ENCODE data around the gene C1QTNF12.
A peak's percentile ranks its signal among the peaks of the same experiment; 100 is the strongest.

C1QTNF12 gene, protein sequence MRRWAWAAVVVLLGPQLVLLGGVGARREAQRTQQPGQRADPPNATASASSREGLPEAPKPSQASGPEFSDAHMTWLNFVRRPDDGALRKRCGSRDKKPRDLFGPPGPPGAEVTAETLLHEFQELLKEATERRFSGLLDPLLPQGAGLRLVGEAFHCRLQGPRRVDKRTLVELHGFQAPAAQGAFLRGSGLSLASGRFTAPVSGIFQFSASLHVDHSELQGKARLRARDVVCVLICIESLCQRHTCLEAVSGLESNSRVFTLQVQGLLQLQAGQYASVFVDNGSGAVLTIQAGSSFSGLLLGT

GRCh38 chr1:1246577-1247340, at the start of gene C1QTNF12:
C1QTNF12 (minus strand) TSS chr1:1246722; CDS start chr1:1246690, 32 bp downstream.
- DNase-seq (ENCODE audit: low read depth in 2 of 2): no peak

DNA sequence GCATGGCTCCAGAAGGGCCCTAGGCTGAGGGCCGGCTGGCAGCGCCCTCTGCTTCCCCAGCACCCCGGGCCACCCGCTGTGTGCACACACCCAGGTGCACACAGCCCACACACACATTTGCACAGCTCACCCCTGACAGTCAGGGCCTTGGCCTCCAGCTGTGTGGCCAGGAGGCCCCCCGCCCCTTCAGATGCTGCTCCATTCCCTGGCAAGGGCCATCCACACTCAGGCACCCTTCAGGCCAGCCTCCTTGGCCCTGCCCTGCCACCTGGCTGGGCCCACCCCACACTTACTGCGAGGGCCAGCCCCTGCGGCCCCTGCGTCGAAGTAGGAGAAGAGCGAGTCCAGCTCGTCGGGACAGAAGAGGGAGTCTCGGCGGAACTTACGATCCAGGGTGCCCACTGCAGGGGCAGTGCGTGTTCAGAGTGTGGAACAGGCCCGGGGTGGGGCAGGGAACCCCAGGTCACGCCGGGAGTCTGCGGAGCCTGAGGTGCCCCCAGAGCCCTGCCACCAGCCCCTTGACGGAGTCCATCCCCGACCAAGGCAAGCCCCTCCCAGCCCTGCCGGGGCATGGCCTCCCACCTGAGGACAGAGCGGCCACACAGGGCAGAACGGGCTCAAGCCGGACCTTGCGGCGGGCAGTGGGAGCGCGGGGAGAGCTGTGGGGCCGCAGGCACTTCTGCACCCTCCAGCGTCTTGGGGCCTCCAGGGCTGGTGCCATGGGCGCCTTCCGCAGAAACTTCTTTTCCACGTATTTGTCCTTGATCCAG, 48.8 kb upstream of the C1QTNF12 start:
- no peak for DNase-seq (ENCODE audit: low read depth in 2 of 2)

GRCh38 chr1:1294250-1294890, 47.8 kb upstream of the C1QTNF12 start:
- DNase-seq (ENCODE audit: low read depth in 2 of 2): no peak

DNA sequence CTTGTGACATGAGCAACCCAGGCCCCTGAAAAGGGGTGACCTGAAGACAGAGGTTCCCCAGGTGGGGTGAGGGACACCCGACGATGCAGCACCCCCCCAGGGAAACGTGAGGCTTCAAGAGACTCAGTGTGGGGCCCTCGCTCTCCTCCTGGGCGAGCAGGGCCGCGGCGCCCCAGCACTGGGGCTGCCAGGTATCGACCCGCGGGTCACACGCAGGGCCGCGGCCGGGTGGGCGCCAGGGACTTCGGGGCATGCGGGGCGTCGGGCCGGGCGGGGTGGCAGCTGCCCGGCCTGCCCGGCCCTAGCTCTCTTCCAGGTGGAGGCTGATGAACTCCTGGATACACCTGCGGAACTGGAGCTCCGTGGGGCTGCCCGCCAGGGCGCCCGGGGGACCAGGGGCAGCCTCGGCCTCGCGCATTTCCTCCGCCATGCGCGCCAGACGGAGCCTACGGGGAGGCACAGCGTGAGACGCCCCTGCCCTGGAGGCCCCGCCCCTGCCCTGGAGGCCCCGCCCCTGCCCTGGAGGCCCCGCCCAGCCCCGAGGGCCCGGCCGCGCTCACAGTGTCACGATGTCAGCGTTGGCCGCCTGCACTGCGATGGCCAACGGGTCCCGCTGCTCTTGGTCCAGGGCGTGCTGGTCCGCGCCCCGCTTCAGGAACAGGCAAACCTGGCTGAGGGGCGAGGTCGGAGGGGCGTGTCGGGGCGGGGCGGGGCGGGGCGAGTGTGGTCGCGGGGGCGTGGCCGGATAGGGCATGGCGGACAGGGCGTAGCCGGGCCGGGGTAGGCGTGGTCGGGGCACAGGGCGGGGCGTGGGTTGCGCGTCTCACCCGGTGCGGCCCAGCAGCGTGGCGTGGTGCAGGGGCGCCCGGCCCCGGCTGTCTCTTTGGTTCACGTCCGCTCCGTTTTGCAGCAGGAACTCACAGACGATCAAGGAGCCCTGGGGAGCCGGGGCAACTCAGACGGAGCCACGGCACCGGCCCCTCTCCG, 47.0 kb upstream of the C1QTNF12 start:
- DNase-seq (ENCODE audit: low read depth in 2 of 2): no peak

GRCh38 chr1:1292851-1293250, 46.3 kb upstream of the C1QTNF12 start:
- no peak for DNase-seq (ENCODE audit: low read depth in 2 of 2)

- DNase-seq (ENCODE audit: low read depth in 2 of 2): no peak
Observed at GRCh38 chr1:1292442-1292779, 45.9 kb upstream of the C1QTNF12 start.

- no peak for DNase-seq (ENCODE audit: low read depth in 2 of 2)
Observed at GRCh38 chr1:1291548-1292441, 45.3 kb upstream of the C1QTNF12 start.

- DNase-seq (ENCODE audit: low read depth in 2 of 2): no peak
Observed at GRCh38 chr1:1291023-1291528, 44.6 kb upstream of the C1QTNF12 start.

- peak in 1 of 2 donors; percentile 51 for DNase-seq (ENCODE audit: low read depth in 2 of 2)
Observed at GRCh38 chr1:1290238-1290731, 43.8 kb upstream of the C1QTNF12 start.

DNA sequence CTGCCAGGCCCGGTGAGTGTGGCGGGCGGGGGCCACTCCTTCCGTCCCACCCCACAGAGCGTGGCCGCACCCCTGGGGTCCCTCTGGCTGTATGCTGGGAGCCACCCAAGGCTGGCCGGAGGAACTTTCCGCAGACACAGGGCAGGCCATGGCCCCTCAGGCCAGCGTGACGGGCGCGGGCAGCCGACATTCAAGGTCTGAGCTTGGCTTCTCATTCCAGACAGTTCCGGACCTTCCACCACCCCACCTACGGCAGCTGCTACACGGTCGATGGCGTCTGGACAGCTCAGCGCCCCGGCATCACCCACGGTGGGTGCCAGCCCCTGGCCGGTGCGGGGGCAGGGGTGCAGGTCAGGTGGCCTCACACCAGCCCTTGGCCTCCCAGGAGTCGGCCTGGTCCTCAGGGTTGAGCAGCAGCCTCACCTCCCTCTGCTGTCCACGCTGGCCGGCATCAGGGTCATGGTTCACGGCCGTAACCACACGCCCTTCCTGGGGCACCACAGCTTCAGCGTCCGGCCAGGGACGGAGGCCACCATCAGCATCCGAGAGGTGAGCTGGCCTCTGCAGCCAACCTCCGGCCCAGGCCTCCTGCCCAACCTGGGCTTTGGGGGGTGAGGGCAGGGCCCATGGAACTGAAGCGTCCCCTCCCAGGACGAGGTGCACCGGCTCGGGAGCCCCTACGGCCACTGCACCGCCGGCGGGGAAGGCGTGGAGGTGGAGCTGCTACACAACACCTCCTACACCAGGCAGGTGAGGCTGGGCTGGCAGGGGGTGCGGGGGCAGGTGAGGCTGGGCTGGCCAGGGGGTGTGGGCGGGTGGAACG, 41.0 kb upstream of the C1QTNF12 start:
- DNase-seq (ENCODE audit: low read depth in 2 of 2): no peak

DNA sequence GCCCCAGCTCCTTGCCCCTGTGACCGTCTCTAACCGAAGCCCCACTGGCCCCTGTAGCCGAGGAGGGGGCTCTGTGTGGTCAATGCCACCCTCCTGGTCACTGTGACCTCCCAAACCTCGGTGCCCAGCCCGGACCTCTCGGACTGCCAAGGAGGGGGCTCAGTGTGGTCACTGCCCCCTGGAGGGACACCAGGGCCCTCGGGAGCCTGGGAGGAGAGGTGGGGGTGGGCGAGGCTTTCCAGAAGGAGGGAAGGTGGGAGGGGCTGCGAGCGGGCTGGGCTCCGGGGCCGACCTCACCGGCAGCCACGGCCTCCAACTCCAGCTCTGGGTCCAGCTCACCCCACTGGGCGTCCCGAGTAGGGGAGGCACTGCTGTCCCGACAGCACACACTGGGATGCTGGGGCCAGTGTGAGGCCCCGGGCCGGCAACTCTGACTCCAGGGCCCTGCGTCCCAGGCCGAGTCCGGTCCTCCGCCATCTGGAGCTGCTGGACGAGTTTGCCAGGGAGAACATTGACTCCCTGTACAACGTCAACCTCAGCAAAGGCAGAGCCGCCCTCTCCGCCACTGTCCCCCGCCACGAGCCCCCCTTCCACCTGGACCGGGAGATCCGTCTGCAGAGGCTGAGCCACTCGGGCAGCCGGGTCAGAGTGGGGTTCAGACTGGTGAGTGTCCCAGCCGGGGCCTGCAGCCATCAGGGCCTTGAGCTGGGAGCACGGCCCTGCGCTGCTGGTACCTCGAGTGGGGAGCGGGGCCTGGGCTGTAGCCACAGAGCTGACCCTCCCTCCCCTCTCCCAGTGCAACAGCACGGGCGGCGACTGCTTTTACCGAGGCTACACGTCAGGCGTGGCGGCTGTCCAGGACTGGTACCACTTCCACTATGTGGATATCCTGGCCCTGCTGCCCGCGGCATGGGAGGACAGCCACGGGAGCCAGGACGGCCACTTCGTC, 40.1 kb upstream of the C1QTNF12 start:
- no peak for DNase-seq (ENCODE audit: low read depth in 2 of 2)

GRCh38 chr1:1285611-1286311, 39.2 kb upstream of the C1QTNF12 start:
- no peak for DNase-seq (ENCODE audit: low read depth in 2 of 2)

DNA sequence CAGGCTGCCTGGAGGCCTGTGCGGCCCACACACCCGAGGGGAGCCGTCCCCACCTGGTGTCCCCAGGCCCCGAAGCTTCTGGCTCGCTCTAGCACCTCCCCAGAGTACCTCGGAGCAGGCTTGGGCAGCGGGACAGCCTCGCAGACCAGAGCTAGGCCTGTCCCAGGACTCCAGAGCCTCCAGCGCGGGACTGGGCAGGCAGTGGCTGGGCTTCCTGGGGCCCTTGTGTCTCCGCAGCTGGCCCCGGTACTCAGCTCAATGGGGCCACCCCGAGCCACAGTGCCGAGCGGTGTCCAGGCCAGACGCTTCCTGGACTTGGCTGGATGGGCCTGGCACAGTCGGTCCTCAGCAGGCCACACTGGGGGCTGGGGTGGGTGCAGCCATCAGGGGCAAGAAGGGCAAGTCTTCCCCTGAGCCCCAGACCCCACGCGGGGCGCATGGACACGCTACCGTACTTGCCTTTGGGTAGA, 38.6 kb upstream of the C1QTNF12 start:
- no peak for DNase-seq (ENCODE audit: low read depth in 2 of 2)

DNA sequence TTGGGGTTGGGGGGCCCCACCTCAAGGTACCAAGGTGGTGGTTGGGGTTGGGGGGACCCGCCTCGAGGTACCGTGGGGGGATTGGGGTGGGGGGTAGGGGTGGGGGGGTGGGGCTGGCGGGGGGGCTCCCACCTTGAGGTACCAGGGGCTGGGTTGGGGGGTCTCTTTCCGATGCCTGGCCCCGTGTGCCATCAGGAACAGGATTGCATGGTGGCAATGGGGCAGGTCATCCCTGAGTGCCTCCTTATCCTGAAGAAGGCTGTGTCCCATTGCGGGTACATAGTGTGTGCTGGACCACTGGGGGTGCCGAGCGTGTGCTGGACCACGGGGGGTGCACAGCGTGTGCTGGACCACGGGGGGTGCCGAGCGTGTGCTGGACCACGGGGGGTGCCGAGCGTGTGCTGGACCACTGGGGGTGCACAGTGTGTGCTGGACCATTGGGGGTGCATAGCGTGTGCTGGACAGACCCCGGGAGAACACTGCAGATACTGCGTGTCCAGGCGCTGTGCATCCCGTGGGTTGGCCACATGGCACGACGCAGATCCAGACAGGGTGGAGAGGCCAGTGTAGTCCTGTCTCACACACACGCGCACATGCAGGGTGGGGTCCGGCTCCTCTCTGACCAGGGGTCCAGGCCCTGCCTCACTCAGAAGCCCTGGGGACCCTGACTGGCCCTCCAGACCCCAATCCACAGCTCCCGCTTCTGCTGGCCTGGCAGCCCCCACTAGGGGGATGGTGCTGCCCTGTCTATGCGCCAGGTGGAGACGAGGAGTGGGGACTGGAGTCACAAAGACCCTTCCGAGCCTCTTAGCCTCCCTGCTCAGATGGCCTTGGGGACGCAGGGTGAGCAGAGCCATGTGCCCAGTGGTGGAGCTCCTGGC, 37.9 kb upstream of the C1QTNF12 start:
- DNase-seq (ENCODE audit: low read depth in 2 of 2): no peak

DNA sequence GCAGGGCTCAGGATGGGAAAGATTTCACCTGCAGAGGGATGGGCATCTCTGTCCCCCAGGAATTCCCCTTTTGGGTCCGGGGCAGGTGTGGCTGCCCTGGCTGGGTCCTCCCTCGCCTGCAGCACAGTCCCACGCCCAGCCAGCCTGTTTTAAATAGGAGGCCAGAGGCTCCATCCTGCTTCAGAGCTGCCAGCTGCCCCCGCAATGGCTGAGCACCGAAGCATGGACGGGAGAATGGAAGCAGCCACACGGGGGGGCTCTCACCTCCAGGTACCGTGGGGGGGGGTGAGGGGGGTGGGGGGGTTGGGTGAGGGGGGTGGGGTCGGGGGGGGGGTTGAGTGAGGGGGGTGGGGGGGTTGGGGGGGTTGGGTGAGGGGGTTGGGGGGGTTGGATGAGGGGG, 37.3 kb upstream of the C1QTNF12 start:
- DNase-seq (ENCODE audit: low read depth in 2 of 2): no peak

DNA sequence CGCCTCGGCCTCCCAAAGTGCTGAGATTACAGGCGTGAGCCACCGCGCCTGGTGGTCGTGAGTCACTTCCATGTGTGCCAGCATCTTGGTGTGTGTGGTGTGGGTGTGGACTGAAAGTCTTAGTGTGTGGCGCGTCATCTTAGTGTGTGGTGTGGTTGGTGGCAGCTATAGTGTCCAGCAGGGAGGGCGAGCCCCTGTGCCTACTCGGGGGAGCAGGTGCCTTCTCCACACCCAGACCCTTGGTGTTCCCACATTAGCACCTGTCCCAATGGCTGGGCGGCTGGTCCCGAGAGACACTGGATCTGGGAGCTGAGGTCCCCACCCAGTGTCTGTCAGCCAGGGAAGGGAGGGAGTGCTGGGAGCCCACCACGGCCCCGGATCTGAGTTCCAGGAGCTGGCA, 36.5 kb upstream of the C1QTNF12 start:
- DNase-seq (ENCODE audit: low read depth in 2 of 2): peak in 1 of 2 donors; percentile 31

Data from stimulated activated CD8-positive, alpha-beta memory T cell treated with anti-CD3 and anti-CD28 coated beads, Interleukin-2, amount 100 ng/mL, for 48 hours (primary cell).